Right renal pelvis (tissue), 4 donors: ENCODE data around the gene SLC34A2. TPM values are rescaled to one million over a fixed set of nuclear protein-coding genes. Genes with fewer than 3 reads are reported as not detected.

ENCODE experiments used
- DNase-seq, 4 donors: peaks; one replicate each; pipeline ENCODE4 v3.0.0-alpha.2; 2013; ENCODE audit warnings: low read depth in 4 of 4, low spot score in 3 of 4, missing footprints in 1 of 4
- polyA plus RNA-seq, 4 donors: library from polyadenylated mRNA; unstranded; fragments of 120-200 nt; gene quantifications; one replicate each; pipeline ENCODE4 v1.2.1, GENCODE V29; 2013; ENCODE audit not compliant: insufficient read length in 4 of 4

The SLC34A2 gene
- polyA plus RNA-seq, 4 donors: 24.1 to 33.3 (median 29.0) TPM

DNA sequence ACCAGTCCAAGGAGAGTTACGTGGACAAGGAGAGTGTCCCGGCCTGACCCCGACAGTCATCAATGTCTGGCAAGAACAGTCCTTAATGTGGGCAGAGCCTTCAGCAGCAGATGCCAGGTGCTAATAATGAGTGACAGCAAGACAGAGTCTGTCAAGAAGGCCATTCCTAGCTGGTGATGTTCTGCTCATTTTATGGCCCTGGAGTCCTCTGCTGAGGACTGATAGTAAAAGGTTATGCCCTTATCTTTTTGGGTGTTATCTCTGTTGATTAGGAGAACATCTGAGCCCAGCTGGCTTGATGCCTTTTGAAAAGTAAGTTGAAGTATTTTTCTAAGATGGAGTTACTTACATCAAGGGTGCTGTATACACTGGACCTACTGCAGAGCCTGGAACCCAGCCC, 67.3 kb downstream of the SLC34A2 start:
- DNase-seq: no peak

DNA sequence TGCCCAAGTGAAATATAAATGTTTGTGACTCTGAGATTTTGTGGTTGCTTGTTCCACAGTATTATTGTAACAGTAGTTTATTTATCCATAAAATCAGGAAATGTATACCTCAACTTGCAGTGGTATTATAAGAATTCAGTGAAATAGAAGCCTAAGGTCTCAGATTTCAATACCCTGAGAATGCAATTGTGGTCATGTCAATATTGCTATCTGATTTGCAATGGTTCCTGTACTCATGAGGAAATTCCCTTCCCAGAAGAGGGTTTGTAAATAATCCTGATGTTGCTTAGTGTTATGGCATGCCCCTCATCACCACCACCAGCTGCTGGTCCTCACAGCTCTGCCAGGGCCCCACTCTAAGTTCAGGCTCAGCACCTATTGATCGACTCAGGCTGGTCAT, 67.8 kb downstream of the SLC34A2 start:
- no peak for DNase-seq

DNA sequence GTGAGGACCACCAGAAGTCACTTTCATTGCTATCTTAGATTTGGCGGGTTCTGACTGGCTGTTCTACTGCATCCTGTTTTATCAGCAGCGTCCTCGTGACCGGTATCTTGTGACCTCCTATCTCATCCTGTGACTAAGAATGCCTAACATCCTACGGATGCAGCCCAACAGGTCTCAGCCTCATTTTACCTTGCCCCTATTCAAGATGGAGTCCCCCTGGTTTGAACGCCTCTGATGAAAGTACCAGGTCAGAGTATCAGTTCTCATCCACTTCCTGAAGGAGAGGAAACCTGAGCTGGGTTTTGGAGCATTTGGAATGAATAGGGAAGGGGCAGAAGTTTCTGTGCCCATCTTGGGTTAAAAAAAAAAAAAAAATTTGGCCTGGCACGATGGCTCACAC, 70.2 kb downstream of the SLC34A2 start:
- no peak for DNase-seq

DNA sequence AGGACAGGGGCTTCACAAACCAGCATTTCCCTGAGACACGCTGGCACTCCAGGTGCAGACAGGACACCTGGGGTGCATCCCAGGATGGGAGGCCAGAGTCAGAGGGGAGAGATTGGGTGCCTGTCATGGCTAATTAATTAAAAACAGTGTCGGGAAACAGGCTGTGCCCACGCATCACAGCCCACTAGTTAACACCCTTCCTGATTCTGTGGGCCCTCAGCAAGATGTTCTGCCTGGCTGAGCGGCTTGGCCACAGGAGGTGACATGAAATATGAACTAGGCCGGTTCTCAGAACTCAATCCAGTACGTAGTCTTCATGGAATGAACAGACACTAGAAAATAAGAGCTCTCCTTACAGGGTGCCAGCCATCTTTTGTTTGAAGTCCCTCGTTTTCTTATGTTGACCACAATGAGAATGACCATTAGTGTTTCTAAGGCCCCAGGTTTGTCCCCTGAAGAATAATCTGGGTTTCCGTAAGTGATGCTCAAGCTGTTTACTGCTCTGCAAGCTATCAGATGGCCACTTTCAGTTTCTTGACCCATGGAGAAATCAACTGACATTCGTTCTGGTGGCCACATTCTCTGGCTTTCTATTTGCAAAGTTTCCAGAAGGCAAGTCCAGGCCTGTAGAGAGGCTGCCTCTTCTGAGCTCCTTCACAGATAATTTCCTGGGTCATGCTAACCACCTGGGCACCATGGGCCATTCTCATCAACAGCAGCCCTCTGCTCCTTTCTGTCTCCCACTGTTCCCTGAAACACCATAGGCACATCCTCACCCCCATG, 72.3 kb downstream of the SLC34A2 start:
- DNase-seq: peak in 1 of 4 donors; percentile 22

Other genes with a start within 250 kb of the SLC34A2 start
- 10 to 100 TPM; 16.3 to 25.4 (median 24.1) TPM for gene SEL1L3, start 207.1 kb downstream of the SLC34A2 start, polyA plus RNA-seq